Activated CD4-positive, CD25-positive, alpha-beta regulatory T cell treated with anti-CD3 and anti-CD28 coated beads, Interleukin-2, amount 50 U/mL, for 24 hours (primary cell): ENCODE measurements around the gene NKX6-2.
"Not testable (repeated sequence)": the region's sequence is repeated elsewhere in the genome, so short reads cannot be mapped to it uniquely, and the experiment has no call there.

Experiments used
- ATAC-seq, 2 donors: fragments of 150-1000 bp; cut with Tn5 transposase; one replicate each; pipeline ENCODE4 v1.10.0; 2021; ENCODE audit warnings: mild to moderate bottlenecking in 1 of 2, moderate library complexity in 1 of 2

Gene NKX6-2

GRCh38 chr10:132785723-132786475 is at the start of gene NKX6-2:
TSS of gene NKX6-2 (minus strand) at chr10:132786147. CDS start at chr10:132785948, 199 bp downstream.
- no peak for ATAC-seq

GRCh38 chr10:132834891-132835847 is 49.2 kb upstream of the NKX6-2 start:
- ATAC-seq: no peak

- ATAC-seq: no peak
These were observed 48.4 kb upstream of the NKX6-2 start for GRCh38 chr10:132834311-132834761.

GRCh38 chr10:132833421-132834111 is 47.6 kb upstream of the NKX6-2 start:
- ATAC-seq: no peak

GRCh38 chr10:132832186-132832969 is 46.4 kb upstream of the NKX6-2 start:
- ATAC-seq: no peak

GRCh38 chr10:132829403-132829802 is 43.5 kb upstream of the NKX6-2 start:
- no peak for ATAC-seq

GRCh38 chr10:132828681-132829080 is 42.7 kb upstream of the NKX6-2 start:
- no peak for ATAC-seq

GRCh38 chr10:132827861-132828539 is 42.1 kb upstream of the NKX6-2 start:
- no peak for ATAC-seq

GRCh38 chr10:132827423-132827789 is 41.5 kb upstream of the NKX6-2 start:
- no peak for ATAC-seq

- ATAC-seq: no peak
These were observed 40.8 kb upstream of the NKX6-2 start for GRCh38 chr10:132826524-132827422.

GRCh38 chr10:132825783-132826523 is 40.0 kb upstream of the NKX6-2 start:
- not testable (repeated sequence) for ATAC-seq

GRCh38 chr10:132820056-132820455 is 34.1 kb upstream of the NKX6-2 start:
- no peak for ATAC-seq

- no peak for ATAC-seq
These were observed 31.8 kb upstream of the NKX6-2 start for GRCh38 chr10:132817701-132818211.

- ATAC-seq: no peak
These were observed 30.8 kb upstream of the NKX6-2 start for GRCh38 chr10:132816718-132817117.

- ATAC-seq: no peak
These were observed 29.4 kb upstream of the NKX6-2 start for GRCh38 chr10:132815168-132815857.

GRCh38 chr10:132814469-132814856 is 28.5 kb upstream of the NKX6-2 start:
- no peak for ATAC-seq

GRCh38 chr10:132813560-132814468 is 27.9 kb upstream of the NKX6-2 start:
- ATAC-seq: no peak

GRCh38 chr10:132813001-132813401 is 27.1 kb upstream of the NKX6-2 start:
- no peak for ATAC-seq
